Measurements from ENCODE around the gene AMPD3.

AMPD3 gene

DNA sequence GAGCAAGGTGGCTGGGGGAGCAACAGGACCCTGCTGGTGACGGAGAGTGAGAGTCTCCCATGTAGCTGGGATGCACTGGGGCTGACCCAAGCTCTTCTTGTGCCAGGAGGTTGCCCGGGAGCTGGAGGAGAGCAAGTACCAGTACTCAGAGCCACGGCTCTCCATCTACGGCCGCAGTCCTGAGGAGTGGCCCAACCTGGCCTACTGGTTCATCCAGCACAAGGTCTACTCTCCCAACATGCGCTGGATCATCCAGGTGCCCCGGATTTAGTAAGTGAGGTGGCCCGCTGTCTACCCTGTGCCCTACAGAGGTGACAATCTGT is 40.4 kb downstream of the AMPD3 start:
- no peak overlapping the region for H3K4me3 ChIP-seq (ENCODE audit: low read depth, low read length)
- TF ChIP-seq, protein P1, sequence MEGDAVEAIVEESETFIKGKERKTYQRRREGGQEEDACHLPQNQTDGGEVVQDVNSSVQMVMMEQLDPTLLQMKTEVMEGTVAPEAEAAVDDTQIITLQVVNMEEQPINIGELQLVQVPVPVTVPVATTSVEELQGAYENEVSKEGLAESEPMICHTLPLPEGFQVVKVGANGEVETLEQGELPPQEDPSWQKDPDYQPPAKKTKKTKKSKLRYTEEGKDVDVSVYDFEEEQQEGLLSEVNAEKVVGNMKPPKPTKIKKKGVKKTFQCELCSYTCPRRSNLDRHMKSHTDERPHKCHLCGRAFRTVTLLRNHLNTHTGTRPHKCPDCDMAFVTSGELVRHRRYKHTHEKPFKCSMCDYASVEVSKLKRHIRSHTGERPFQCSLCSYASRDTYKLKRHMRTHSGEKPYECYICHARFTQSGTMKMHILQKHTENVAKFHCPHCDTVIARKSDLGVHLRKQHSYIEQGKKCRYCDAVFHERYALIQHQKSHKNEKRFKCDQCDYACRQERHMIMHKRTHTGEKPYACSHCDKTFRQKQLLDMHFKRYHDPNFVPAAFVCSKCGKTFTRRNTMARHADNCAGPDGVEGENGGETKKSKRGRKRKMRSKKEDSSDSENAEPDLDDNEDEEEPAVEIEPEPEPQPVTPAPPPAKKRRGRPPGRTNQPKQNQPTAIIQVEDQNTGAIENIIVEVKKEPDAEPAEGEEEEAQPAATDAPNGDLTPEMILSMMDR (IDR thresholded peaks at IDR 0.05; ENCODE audit: borderline replicate concordance, insufficient read depth, low read depth, low read length): no peak

DNA sequence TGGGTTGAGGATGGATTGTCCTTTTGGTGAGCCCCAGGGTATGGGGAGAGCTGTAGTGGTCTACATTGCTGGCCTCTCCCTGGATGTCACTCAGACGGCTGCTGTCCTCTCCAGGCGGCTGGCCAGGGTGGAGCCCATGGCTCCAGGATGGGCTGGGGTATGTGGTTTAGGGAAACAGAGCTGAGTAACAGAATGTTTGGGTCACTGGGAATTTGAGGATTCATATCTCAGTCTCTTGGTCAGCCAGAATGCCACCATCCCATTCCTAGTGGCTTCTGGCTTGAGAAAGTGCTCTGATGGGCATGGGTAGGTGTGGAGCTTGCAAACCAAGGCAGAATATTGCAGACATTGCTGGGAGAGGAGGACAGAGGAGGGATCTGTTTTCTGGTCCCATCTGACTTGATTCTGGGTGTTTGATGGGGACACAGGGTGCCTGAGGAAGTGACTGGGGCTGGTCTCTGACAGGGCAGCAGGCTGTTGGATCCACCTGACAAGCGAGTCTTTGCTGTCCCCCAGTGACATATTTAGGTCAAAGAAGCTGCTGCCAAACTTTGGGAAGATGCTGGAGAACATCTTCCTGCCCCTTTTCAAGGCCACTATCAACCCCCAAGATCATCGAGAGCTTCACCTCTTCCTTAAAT is 41.4 kb downstream of the AMPD3 start:
- TF ChIP-seq, protein P1 (IDR thresholded peaks at IDR 0.05; ENCODE audit: borderline replicate concordance, insufficient read depth, low read depth, low read length): no peak
- no peak overlapping the region for H3K4me3 ChIP-seq (ENCODE audit: low read depth, low read length)

DNA sequence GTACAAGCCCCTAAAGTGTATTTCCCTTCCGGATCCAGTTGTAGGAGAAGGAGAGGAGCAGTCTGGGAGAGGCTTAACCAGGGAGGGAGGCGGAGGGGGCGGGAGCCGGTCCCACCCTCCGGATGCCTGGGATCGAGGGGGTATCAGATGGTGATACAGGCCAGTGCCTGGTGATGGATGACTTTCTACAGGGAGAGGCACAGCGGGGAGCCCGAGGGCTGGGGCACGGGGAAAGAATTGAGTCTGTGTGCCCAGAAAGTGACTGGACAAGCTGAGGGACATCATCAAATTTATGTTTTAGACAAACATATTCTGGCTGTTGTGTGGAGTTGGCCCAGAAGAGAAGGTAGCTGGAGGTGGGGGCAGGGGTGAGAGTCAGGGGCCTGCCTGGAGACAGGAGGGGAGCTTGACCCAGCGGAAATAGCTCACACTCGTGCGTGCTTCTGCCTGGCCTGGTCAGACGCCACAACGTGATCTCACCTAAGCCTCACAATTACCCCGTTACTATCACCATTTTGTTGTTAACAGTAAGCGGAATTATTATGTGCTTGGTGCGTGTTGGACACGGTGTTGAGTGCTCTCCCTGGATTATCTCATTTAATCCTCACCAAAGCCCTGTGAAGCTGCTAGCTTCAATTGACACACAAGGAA is 42.4 kb downstream of the AMPD3 start:
- H3K4me3 ChIP-seq (ENCODE audit: low read depth, low read length): no peak overlapping the region
- TF ChIP-seq, protein P1 (IDR thresholded peaks at IDR 0.05; ENCODE audit: borderline replicate concordance, insufficient read depth, low read depth, low read length): no peak

DNA sequence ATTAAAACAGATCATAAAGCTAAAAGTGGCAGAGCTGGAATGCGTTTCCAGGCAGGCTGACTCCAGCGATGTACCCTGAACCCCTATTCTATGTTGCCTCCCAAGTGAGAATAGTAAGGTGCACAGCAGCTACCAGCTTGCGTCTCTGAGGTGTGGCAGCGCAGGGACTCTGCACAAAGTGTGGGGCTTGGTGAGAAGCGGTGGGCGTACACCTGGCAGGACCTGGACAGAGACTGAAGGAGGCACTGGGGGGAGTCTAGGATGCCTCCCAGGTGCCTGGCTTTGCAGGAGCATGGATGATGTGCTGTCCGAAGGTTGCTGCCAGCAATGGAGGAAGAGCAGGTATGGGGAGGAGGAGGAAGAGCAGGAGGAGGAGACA is 42.9 kb downstream of the AMPD3 start:
- TF ChIP-seq, protein P1 (IDR thresholded peaks at IDR 0.05; ENCODE audit: borderline replicate concordance, insufficient read depth, low read depth, low read length): no peak
- no peak overlapping the region for H3K4me3 ChIP-seq (ENCODE audit: low read depth, low read length)

DNA sequence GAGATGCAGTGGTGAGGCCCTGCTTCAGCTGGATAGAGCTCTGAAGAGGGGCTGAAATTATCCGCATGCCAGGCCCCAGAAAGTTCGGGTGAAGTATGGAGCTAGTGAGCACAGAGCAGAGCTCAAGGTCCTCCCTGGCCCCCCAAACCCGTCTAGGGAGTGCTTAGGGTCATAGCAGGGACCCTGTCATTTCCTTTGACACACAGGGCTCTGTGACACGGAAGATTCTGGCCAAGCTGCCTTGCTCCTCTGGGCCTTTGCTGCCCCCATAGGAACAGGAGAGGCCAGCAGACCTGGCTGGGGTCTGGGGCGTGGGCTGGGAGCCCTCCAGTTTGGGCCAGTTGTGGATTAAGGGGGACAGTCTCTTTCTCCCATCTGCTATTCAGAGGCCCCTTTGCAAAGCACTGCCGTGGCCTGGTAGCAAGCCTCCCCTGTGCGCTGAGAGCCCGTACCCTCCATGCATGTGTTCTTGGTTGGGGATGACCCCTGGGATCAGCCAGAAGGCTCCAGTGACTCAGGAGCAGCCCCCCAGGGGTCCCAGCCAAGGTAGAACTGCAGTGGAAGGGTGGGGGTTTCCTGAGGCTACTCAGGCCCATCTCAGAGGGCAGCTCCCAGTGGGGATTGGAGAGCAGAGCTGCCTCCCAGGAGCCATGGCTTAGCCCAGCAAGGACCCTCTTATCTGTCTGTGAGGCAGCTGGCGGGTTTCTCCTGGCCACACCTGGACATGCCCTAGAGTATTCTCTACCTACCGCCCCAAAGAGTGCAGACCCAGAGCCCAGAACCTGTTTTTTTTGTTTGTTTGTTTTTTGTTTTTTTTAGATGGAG is 43.6 kb downstream of the AMPD3 start:
- TF ChIP-seq, protein P1 (IDR thresholded peaks at IDR 0.05; ENCODE audit: borderline replicate concordance, insufficient read depth, low read depth, low read length): no peak
- H3K4me3 ChIP-seq (ENCODE audit: low read depth, low read length): no peak overlapping the region

DNA sequence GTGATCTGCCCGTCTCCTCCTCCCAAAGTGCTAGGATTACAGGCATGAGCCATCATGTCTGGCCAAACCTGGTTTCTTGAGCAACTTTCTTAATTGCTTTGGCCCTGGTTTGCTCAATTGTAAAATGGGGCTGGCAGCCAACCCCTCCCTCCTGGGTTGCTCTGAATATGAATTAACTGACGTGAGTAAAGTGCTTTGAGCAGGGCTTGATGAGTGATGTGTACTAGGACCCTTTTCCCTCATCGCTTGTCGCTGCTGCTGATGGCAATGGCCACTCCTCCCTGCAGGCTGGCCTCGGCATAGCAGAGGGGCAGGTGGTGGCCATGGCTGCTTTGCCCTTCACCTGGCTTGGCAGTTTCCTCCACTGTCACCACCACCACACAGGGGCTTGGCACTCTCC is 44.4 kb downstream of the AMPD3 start:
- TF ChIP-seq, protein P1 (IDR thresholded peaks at IDR 0.05; ENCODE audit: borderline replicate concordance, insufficient read depth, low read depth, low read length): no peak

More for the DNA sequence above, 44.4 kb downstream of the AMPD3 start:
- H3K4me3 ChIP-seq (ENCODE audit: low read depth, low read length): no peak overlapping the region

Data from GM12875 (cell line).